AG09319 (cell line): ENCODE results near the gene LOXL4.

Source experiments
- DNase-seq: peaks from one replicate; pipeline ENCODE4 v3.0.0-alpha.2; 2010; ENCODE audit warnings: low read depth; ENCODE audit errors: extremely low read depth
- TF ChIP-seq, protein P1 (sequence below): IDR thresholded peaks from 2 replicates; pipeline ENCODE4 v1.5.1; 2011; ENCODE audit warnings: low read depth, mild to moderate bottlenecking, inconsistent platforms, low read length, moderate library complexity

LOXL4 gene

DNA sequence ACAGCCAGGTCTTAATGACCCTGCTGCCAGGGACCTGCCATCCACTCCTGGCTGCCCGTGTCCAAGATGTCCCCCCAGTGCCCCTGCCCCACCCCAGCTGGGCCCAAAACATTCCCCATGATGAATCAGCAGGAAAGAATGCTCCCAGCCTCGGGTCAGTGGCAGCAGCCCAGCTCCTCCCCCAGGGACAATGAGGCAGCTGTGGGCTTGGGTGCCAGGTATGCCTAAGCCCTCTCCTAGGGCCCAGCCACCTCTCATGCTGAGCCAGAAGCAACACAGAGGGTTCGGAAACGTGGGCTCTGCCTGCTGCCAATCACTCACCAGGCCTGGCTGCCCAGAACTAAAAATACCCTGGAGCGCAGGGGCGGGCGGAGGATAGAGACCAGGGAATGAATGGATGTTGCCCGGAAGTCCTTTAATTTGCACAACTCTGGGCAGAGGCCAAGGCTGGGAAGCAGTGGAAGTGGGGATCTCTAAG lies 1.5 kb upstream of the LOXL4 start:
- TF ChIP-seq, protein P1, sequence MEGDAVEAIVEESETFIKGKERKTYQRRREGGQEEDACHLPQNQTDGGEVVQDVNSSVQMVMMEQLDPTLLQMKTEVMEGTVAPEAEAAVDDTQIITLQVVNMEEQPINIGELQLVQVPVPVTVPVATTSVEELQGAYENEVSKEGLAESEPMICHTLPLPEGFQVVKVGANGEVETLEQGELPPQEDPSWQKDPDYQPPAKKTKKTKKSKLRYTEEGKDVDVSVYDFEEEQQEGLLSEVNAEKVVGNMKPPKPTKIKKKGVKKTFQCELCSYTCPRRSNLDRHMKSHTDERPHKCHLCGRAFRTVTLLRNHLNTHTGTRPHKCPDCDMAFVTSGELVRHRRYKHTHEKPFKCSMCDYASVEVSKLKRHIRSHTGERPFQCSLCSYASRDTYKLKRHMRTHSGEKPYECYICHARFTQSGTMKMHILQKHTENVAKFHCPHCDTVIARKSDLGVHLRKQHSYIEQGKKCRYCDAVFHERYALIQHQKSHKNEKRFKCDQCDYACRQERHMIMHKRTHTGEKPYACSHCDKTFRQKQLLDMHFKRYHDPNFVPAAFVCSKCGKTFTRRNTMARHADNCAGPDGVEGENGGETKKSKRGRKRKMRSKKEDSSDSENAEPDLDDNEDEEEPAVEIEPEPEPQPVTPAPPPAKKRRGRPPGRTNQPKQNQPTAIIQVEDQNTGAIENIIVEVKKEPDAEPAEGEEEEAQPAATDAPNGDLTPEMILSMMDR = no peak
- DNase-seq = peak; percentile 38

DNA sequence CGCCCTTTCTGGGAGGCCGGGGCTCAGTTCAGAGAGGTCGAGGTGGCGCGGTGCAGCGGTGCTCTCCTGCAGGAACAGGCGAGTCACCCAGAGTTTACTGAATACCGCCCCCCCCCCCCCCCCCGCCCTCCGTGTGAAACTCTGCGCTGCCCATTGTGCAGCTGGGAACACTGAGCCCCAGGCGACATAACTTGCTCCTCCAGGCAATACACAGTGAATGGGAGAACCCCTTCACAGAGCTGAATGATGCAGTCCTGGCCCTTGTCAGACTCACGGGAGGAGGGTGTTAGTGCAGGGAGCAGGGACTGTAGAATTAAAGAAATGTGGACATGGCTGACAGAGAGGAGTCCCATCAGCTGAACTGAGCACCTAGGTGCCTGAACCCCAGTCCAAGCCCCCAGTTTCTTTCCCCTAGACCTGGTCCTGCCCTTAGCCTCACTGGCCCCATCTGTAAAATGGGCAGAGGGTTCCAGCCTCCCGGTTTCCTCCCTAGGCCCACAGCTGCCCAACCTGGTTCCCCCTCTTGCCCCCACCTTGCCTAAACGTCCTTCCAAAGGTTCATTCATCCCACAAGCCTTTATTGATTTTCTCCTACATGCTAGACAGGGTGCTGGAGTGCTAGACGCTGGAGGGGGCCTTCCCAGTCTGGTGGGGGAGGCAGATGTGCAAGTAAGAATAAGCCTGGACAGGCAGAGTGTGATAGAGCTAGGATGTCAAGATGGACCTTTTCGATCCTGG lies 869 bp upstream of the LOXL4 start:
- no peak for DNase-seq
- TF ChIP-seq, protein P1 = no peak

DNA sequence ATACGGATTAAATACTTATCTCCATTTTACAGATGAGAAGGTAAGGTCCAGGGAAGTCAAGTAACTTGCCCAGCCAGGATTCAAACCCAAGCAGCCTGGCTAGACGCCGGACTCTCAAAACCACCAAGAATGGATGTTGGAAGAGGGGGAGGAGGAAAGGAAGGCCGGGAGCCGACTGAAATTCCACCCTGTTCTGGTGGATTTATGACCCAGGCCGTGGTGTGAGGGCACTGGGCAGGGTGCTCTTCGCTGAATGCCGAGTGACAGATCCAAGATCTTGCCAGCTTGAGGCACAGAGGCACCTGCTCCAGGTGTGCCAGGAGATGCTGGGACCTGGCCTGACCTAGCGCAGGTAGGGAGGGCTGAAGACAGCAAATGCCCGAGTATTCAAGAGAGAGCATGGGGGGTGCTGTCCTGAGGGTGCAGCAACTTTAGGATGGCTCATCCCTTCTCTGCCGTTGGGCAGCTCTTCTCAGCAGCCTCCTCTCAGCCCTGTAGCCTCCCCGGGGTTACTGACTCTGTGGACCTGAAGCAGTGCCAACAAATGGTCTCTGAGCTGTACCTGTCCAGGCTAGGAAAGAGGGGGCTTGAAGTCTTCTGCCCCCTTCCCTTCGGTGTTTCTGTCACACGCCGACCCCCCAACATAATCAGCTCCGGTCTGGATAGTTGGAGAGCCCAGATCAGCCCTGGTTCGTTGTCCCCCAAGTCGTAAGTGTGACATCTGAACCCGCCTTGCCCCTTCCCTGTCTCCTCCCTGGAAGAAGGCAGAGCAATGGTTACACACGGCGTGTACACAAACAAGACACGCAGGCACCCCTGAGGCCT lies 713 bp downstream of the LOXL4 start:
- TF ChIP-seq, protein P1 = no peak
- DNase-seq = no peak

DNA sequence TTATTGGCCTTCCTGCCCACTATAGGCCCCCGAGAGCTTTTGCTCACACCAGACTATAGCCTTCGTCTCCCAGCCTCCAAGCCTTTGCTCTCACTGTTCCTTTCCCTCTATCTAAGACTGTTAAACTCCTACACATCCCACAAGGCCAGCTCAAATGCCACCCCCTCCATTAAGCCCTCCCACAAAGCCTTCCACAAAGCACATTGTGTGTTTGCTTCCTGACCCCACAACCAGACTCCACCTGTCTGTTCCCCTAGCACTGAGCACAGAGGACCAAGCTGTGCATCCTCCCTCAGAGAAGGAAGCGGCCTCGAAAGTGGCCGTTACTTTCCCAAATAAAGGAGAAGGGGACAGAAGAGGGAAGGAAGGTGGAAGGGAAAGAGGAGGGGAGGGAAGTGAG lies 1.3 kb downstream of the LOXL4 start:
- DNase-seq = no peak
- TF ChIP-seq, protein P1 = no peak

DNA sequence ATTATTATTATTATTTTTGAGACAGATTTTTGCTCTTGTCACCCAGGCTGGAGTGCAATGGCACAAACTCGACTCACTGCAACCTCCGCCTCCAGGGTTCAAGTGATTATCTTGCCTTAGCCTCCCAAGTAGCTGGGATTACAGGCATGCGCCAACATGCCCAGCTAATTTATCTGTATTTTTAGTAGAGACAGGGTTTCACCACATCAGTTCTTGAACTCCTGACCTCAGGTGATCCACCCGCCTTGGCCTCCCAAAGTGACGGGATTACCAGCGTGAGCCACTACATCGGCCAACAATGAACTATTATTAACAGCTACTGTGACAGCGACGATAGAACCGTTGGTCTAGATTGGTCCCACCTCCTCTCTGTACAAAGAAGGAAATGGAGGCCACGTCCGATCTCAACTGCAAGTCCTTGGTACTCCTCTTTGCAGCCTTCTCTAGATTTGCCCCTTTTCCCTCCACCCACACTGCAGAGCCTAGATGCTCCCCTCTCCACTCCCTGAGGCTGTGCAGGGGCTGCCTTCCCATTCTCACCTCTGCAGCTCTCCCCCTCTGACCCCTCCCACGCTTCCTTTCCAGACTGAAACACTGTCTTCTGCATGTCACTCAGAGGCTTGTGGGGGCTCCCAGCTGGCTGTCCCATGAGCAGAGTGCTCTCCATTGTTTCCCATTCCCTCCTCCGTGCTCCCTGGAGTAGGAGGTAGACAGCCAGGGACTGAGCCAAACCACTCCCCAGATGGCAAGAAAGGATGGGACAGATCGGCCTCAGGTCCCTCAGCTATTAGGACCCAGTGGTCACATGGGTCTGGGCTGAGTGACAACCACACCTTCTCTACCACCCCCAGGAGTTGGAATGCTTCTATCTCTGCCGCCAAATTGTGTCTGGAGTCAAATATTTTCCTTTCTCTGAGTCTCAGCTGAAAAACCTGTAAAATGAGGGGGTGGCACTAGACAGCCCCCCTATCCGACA lies 2.3 kb downstream of the LOXL4 start:
- TF ChIP-seq, protein P1 = no peak
- DNase-seq = no peak

DNA sequence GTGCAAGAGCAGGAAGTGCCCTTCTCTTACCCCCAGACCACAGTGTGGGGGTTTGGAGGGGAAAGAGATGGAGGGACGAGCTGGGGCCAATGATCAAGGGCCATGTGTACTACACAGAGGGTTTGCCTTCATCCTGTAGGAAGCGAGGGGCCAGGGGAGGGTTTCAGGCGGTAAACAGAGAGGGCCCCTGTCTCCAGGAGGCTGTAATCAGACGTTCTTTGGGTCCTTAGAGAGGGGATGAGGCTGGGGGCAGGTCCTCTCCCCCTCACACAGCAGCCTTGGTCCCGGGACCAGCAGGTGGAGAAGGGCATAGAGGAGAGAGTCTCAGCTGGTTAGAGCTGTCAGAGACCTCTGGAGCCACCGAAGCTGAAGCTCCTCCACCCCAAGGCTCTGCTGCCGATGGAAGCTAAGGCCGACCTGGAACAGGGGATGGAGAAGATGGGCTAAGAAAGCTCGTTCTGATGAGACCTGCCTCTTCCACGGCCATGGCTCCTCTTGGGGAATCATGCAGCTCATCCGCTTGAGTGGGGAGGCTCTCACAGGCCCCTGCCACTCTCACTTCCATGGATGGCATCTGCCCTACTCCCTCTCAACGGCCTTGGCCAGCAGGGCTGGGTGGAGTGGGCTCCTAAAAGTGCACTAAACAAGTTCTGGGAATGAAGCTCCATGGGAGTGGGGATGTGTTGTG lies 3.5 kb downstream of the LOXL4 start:
- TF ChIP-seq, protein P1 = no peak
- DNase-seq = no peak
